Activated naive CD4-positive, alpha-beta T cell treated with anti-CD3 and anti-CD28 coated beads for 36 hours (primary cell): ENCODE data around the gene GDA. TPM values are rescaled to one million over a fixed set of nuclear protein-coding genes. Genes with fewer than 3 reads are reported as not detected.
"Not testable (repeated sequence)": the region's sequence is repeated elsewhere in the genome, so short reads cannot be mapped to it uniquely, and the experiment has no call there.

Experiments
- CTCF ChIA-PET: fragments of 350-600 bp; sonication (Branson Sonifier 250); formaldehyde crosslinking; loops from one replicate; lab custom pipeline; 2021; ENCODE audit warnings: antibody characterized with exemption; lab: Charles Lee
- DNase-seq: peaks from one replicate; pipeline ENCODE4 v3.0.0-alpha.2; 2020
- H3K27ac Mint-ChIP-seq: one replicate; pipeline ENCODE4 v1.8.0; 2021; ENCODE audit warnings: mild to moderate bottlenecking, mixed read lengths
- H3K27me3 Mint-ChIP-seq: one replicate; pipeline ENCODE4 v1.8.0; 2021; ENCODE audit warnings: low read depth, mixed read lengths
- H3K36me3 Mint-ChIP-seq: one replicate; pipeline ENCODE4 v1.8.0; 2021; ENCODE audit warnings: low read depth, mixed read lengths
- H3K4me1 Mint-ChIP-seq: one replicate; pipeline ENCODE4 v1.8.0; 2021; ENCODE audit warnings: low read depth, mixed read lengths
- H3K4me3 Mint-ChIP-seq: one replicate; pipeline ENCODE4 v1.8.0; 2021; ENCODE audit warnings: mild to moderate bottlenecking, moderate library complexity, mixed read lengths
- H3K9me3 Mint-ChIP-seq: one replicate; pipeline ENCODE4 v1.8.0; 2021; ENCODE audit warnings: mixed read lengths
- intact Hi-C: fragments of 100-400 bp; cut with micrococcal nuclease; formaldehyde crosslinking; loops from one replicate; pipeline ENCODE4 v1.15.1; 2023
- total RNA-seq, 2 experiments: library from RNA; stranded (reverse); gene quantifications; one replicate each; pipeline ENCODE4 v1.2.3, GENCODE V29; 2021

Gene GDA
- total RNA-seq, 2 experiments from 2014 or later: not detected

DNA sequence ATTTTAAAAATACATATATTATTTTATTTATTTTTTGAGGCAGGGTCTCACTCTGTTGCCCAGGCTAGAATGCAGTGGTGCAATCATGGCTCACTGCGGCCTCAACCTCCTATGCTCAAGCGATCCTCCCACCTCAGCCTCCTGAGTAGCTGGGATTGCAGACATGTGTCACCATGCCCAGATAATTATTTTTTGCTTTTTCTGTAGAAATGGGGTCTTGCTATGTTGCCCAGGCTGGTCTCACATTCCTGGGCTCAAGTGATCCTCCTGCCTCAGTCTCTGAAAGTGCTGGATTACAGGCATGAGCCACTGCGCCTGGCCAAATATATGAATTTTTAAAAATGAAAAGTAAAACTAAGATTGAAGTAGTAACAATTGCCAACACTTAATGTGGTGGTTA lies 121.1 kb downstream of the GDA start:
- H3K36me3 Mint-ChIP-seq, H3K9me3 Mint-ChIP-seq, DNase-seq, H3K27me3 Mint-ChIP-seq, H3K4me3 Mint-ChIP-seq, H3K4me1 Mint-ChIP-seq, H3K27ac Mint-ChIP-seq: not testable (repeated sequence)
- intact Hi-C loops: loop anchor here (10.0 kb wide), 1 partner anchor 986 kb away; no protein-coding TSS in a partner anchor
- CTCF ChIA-PET: interaction anchor here (0.5 to 6.6 kb wide), 4 partner anchors 65 to 430 kb away, joined by 4 to 90 read pairs (median 8); no protein-coding TSS in a partner anchor

DNA sequence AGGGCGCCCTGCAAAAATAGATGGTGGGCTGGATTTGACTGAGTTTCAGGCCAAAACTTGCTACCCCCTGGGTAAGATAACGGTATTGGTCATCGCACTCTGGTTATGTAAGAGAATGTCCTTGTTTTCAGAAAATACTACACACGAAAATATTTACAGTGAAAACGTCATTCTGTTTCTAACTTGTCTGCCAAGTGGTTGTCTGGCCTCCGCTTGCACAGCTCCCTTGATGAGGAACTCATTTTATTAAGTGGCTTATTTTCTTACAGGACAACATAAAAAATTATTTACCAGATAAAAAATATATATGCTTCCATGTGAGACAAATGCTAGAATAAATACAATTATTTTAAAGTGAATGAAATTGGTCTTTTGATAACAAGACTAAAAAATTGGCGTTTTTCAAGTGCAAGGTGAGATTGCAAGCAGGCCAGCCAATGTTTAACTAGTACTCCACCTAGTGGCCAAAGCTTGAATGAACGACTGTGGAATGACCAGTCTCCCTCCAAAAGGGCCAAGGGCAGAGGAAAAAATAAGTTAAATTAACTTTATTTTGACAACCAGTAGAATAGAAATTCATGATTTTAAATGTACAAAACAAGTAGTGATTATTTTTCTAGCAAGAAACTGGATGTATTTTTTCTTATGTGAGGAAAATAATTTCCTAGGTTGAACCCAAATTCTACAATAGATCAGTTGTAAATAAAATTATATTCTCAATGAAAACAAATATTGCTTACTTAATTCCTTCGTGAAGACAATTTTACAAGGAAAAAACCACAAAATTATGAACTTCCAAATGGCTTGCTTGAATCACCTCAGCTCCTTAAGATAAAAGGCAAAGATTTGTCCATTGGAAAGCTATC lies 122.6 kb downstream of the GDA start:
- no peak overlapping the region for H3K27ac Mint-ChIP-seq
- no peaks in the 10 kb centered on the region for H3K27me3 Mint-ChIP-seq
- peak; percentile 69 for DNase-seq
- H3K4me1 Mint-ChIP-seq: no peaks in the 10 kb centered on the region
- H3K36me3 Mint-ChIP-seq: no peaks in the 10 kb centered on the region
- no peaks in the 10 kb centered on the region for H3K9me3 Mint-ChIP-seq
- intact Hi-C loops: loop anchor here (1.0 to 10.0 kb wide), 4 partner anchors 69 to 987 kb away; no protein-coding TSS in a partner anchor
- H3K4me3 Mint-ChIP-seq: no peak overlapping the region
- CTCF ChIA-PET: interaction anchor here (0.7 to 6.6 kb wide), 19 partner anchors 8 to 550 kb away, joined by 3 to 90 read pairs (median 4); no protein-coding TSS in a partner anchor

DNA sequence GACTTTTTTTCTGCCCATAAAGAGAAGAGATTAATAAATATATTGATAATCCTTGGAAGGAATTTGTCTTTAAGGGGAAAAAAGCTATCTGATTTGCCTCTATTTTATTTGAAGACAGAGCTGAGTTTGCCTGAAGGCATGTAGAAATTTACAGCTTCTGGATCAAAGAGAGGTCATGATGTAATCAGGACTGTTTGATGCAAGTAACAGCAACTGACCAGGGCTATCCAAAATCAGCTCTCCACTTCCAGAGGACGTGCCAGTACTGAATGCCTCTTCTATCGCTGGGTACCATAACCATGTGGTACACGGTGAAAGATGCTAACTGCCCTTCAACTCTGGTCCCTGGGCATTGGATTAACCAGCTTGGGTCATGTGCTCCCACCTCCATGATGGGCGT lies 125.2 kb downstream of the GDA start:
- H3K9me3 Mint-ChIP-seq: no peaks in the 10 kb centered on the region
- H3K27me3 Mint-ChIP-seq: no peaks in the 10 kb centered on the region
- no peak for DNase-seq
- H3K4me1 Mint-ChIP-seq: no peaks in the 10 kb centered on the region
- CTCF ChIA-PET: interaction anchor here (0.7 to 6.6 kb wide), 5 partner anchors 9 to 235 kb away, joined by 3 to 90 read pairs (median 3); no protein-coding TSS in a partner anchor
- intact Hi-C loops: loop anchor here (10.0 kb wide), 1 partner anchor 990 kb away; no protein-coding TSS in a partner anchor
- no peak overlapping the region for H3K27ac Mint-ChIP-seq
- no peak overlapping the region for H3K4me3 Mint-ChIP-seq
- no peaks in the 10 kb centered on the region for H3K36me3 Mint-ChIP-seq

DNA sequence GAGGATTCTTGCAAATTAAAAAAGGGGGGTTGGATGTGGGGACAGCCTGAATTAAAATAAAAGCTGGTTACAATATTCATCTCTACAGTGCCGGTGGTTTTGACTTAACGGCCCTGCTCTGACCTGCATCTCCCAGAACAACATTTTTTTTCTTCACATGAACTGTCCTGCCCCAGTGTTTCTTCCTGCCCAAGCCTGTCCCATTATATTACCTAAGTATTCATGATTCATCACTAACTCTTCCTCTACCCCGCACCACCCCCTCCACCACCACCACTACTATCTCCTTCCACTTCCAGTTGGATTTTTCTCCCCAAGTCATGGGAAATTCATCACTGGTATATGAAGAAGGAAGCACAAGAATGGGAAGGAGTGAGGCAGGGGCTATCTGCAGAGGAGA lies 125.7 kb downstream of the GDA start:
- DNase-seq: no peak
- Mint-ChIP-seq H3K9me3 (no peaks in the 10 kb centered on the region), H3K36me3 (no peaks in the 10 kb centered on the region), H3K4me1 (no peaks in the 10 kb centered on the region), H3K27ac (no peak overlapping the region), H3K27me3 (no peaks in the 10 kb centered on the region), H3K4me3 (no peak overlapping the region)
- intact Hi-C loops: loop anchor here (10.0 kb wide), 1 partner anchor 990 kb away; no protein-coding TSS in a partner anchor
- CTCF ChIA-PET: interaction anchor here (0.9 to 6.6 kb wide), 3 partner anchors 8 to 236 kb away, joined by 3 to 90 read pairs (median 3); no protein-coding TSS in a partner anchor

DNA sequence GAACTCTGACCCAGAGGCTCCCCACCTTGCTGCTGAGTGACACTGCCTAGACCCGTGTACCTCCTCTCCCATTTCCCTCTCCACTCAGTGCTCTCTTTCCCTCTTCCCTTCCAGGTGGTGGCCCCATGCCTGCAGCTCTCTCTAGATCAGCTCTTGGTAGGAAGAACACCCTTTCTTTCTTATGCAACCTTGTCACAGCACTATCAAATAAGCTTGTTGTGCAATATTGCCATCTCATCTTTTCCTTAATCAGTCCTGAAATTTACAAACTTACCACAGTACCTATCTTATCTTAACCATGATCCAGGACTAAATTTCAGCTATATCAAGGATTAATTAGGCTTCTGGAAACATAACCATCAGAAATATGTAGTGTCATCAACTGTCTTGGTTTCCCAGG lies 127.2 kb downstream of the GDA start:
- H3K4me1 Mint-ChIP-seq: no peaks in the 10 kb centered on the region
- CTCF ChIA-PET: interaction anchor here (0.6 to 7.7 kb wide), 5 partner anchors 9 to 758 kb away, joined by 3 to 38 read pairs (median 3); no protein-coding TSS in a partner anchor
- intact Hi-C loops: loop anchor here (10.0 kb wide), 1 partner anchor 992 kb away; no protein-coding TSS in a partner anchor
- no peak overlapping the region for H3K27ac Mint-ChIP-seq
- no peaks in the 10 kb centered on the region for H3K27me3 Mint-ChIP-seq
- no peaks in the 10 kb centered on the region for H3K36me3 Mint-ChIP-seq
- no peak overlapping the region for H3K4me3 Mint-ChIP-seq
- H3K9me3 Mint-ChIP-seq: no peaks in the 10 kb centered on the region
- DNase-seq: no peak

DNA sequence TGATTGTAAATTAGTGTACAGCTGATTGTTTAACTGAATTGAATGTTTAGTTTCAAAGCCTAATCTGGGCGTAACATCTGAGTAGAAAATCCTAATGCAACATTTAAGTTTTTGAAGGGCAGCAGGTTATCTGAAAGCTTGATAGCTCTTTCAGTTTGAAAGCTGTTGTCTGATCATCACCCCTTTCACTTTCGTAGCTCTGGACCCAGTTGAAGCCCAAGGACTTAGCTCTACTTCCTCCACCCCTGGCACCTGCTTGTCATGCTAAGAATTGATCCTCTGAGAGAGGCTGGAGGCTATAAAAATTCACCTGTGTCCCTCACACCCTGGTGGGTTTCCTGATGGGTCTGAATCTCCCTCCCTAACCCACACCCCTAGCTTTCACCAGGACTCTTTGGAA lies 129.7 kb downstream of the GDA start:
- CTCF ChIA-PET: interaction anchor here (0.7 to 7.7 kb wide), 12 partner anchors 13 to 743 kb away, joined by 3 to 38 read pairs (median 4); no protein-coding TSS in a partner anchor
- Mint-ChIP-seq H3K4me1 (no peaks in the 10 kb centered on the region), H3K4me3 (no peak overlapping the region), H3K27ac (no peak overlapping the region), H3K36me3 (no peaks in the 10 kb centered on the region), H3K27me3 (no peaks in the 10 kb centered on the region), H3K9me3 (no peaks in the 10 kb centered on the region)
- intact Hi-C loops: loop anchor here (10.0 kb wide), 1 partner anchor 994 kb away; no protein-coding TSS in a partner anchor
- no peak for DNase-seq

DNA sequence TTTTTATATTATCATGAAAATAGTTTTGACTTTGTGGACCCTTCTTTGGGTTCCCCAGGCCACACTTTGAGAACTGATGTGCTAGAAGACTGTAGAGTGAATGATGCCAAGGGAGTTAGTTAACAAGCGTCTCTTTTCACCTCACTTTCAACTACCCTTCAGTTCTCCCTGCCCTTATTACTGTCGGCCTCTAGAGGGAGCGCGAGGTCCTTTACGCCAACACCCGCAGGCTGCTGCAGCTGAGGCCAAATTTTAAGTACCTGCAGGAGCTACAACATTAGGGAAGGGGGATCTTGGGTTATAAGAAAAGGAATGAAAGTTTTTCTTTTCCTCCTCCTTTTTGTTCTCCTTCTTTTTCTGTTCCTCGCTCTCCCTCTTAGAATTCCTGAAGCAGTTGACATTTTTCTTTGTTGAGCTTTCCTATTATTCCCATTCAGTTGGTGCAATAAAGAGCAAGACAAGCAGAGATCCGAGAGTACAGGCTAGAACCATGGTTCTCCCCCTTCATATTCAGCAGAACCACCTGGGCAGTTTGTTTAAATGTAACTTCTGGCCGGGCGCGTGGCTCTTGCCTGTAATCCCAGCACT lies 131.8 kb downstream of the GDA start:
- Mint-ChIP-seq H3K27me3 (no peaks in the 10 kb centered on the region), H3K4me3 (no peak overlapping the region), H3K27ac (no peak overlapping the region), H3K36me3 (no peaks in the 10 kb centered on the region), H3K4me1 (no peaks in the 10 kb centered on the region), H3K9me3 (no peaks in the 10 kb centered on the region)
- CTCF ChIA-PET: interaction anchor here (0.6 to 7.7 kb wide), 39 partner anchors 9 to 813 kb away, joined by 3 to 64 read pairs (median 4); no protein-coding TSS in a partner anchor
- DNase-seq: peak; percentile 79
- intact Hi-C loops: loop anchor here (1.0 to 10.0 kb wide), 6 partner anchors 311 to 904 kb away; no protein-coding TSS in a partner anchor

DNA sequence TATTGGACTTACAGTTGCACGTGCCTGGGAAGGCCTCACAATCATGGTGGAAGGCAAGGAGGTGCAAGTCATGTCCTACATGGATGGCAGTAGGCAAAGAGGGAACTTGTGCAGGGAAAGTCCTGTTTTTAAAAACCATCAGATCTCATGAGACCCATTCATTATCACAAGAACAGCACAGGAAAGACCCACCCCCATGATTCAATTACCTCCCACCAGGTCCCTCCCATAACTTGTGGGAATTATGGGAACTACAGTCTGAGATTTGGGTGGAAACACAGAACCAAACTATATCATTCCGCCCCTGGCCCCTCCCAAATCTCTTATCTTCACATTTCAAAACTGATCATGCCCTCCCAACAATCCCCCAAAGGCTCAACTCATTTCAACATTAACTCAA lies 140.2 kb downstream of the GDA start:
- H3K36me3 Mint-ChIP-seq: no peaks in the 10 kb centered on the region
- H3K27ac Mint-ChIP-seq: no peak overlapping the region
- peaks cover 2% of the 10 kb centered on the region for H3K4me1 Mint-ChIP-seq
- H3K9me3 Mint-ChIP-seq: no peaks in the 10 kb centered on the region
- H3K27me3 Mint-ChIP-seq: no peaks in the 10 kb centered on the region
- DNase-seq: no peak
- CTCF ChIA-PET: interaction anchor here (0.8 to 2.6 kb wide), 3 partner anchors 8 to 303 kb away, joined by 5 to 7 read pairs (median 5); no protein-coding TSS in a partner anchor
- intact Hi-C loops: loop anchor here (10.0 kb wide), 2 partner anchors 795 to 895 kb away; no protein-coding TSS in a partner anchor
- H3K4me3 Mint-ChIP-seq: no peak overlapping the region

DNA sequence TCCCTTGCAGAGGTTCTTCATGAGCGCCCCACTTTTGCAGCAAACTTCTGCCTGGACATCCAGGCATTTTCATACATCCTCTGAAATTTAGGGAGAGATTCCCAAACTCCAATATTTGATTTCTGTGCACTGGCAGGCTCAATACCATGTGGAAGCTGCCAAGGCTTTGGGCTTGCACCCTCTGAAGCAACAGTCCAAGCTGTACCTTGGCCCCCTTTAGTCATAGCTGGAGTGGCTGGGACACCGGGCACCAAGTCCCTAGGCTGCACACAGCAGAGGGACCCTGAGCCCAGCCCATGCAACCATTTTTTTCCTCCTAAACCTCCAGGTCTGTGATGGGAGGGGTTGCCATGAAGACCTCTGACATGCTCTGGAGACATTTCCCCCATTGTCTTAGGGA lies 141.1 kb downstream of the GDA start:
- DNase-seq: no peak
- Mint-ChIP-seq H3K4me1 (peaks cover 2% of the 10 kb centered on the region), H3K36me3 (no peaks in the 10 kb centered on the region), H3K4me3 (no peak overlapping the region), H3K27me3 (no peaks in the 10 kb centered on the region), H3K27ac (no peak overlapping the region), H3K9me3 (no peaks in the 10 kb centered on the region)
- CTCF ChIA-PET: interaction anchor here (0.6 to 2.6 kb wide), 5 partner anchors 9 to 302 kb away, joined by 3 to 7 read pairs (median 5); partner anchors contain the start of gene ZFAND5
- intact Hi-C loops: loop anchor here (5.0 kb wide), 2 partner anchors 72 to 237 kb away; no protein-coding TSS in a partner anchor

DNA sequence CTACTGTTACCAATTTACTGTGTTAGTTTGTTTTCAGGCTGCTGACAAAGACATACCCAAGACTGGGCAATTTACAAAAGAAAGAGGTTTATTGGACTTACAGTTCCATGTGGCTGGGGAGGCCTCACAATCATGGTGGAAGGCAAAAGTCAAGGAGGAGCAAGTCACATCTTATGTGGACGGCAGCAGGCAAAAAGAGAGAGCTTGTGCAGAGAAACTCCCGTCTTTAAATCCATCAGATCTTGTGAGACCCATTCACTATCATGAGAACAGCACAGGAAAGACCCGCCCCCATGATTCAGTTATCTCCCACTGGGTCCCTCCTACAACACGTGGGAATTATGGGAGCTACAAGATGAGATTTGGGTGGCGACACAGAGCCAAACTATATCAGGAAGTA lies 142.3 kb downstream of the GDA start:
- CTCF ChIA-PET: interaction anchor here (0.6 to 2.6 kb wide), 5 partner anchors 10 to 475 kb away, joined by 3 to 7 read pairs (median 5); no protein-coding TSS in a partner anchor
- not testable (repeated sequence) for H3K27me3 Mint-ChIP-seq, H3K4me1 Mint-ChIP-seq, H3K9me3 Mint-ChIP-seq, H3K36me3 Mint-ChIP-seq, H3K27ac Mint-ChIP-seq, DNase-seq, H3K4me3 Mint-ChIP-seq
- intact Hi-C loops: loop anchor here (5.0 kb wide), 2 partner anchors 71 to 236 kb away; no protein-coding TSS in a partner anchor

DNA sequence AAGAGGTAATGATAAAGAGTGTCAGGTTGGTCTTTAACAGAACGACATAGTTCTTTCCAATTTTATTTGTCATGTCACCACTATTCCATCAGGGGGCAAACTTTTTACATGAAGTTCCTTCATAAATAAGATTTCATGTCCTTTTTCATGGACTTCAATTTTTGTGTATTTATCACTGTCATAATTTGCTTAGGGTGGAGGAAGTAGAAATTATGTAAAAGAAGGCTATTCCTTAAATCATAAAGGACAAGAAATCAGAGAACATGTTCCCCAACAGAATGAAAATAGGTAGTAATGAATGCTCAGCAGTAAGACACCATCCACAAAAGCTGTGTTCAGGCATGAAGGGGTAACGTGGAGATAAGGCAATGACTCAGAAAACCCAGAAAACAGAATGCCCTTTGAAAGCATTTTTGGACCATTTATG lies 143.0 kb downstream of the GDA start:
- Mint-ChIP-seq H3K9me3 (no peaks in the 10 kb centered on the region), H3K36me3 (no peaks in the 10 kb centered on the region), H3K4me3 (no peak overlapping the region), H3K27ac (no peak overlapping the region), H3K4me1 (peaks cover 2% of the 10 kb centered on the region), H3K27me3 (no peaks in the 10 kb centered on the region)
- CTCF ChIA-PET: interaction anchor here (0.6 to 1.7 kb wide), 8 partner anchors 9 to 474 kb away, joined by 3 to 11 read pairs (median 4); no protein-coding TSS in a partner anchor
- intact Hi-C loops: loop anchor here (1.0 to 5.0 kb wide), 3 partner anchors 70 to 300 kb away; no protein-coding TSS in a partner anchor
- DNase-seq: no peak
